A549 (cell line): ENCODE results near the gene MMP3. TPM values are rescaled to one million over a fixed set of nuclear protein-coding genes. Genes with fewer than 3 reads are reported as not detected.

Experiments
- ATAC-seq, 2 experiments: fragments of 200-7000 bp in 1 of 2; fragments of >200 bp in 1 of 2; cut with Nextera tagmentation in 1 of 2; cut with Tn5 transposase in 1 of 2; 3 replicates each; pipeline versions ENCODE4 v1.8.0 to v1.9.1; 2018 to 2020; ENCODE audit warnings: mild to moderate bottlenecking in 1 of 2, moderate library complexity in 1 of 2
- CTCF ChIA-PET: fragments of 300-600 bp; sonication (Branson Sonifier 250); formaldehyde crosslinking; extraction: SDS; loops from one replicate; lab custom pipeline; 2021; ENCODE audit warnings: antibody characterized with exemption, inconsistent platforms; lab: Yijun Ruan, JAX
- POLR2A ChIA-PET: fragments of 350-600 bp; formaldehyde crosslinking; extraction: SDS; loops from one replicate; lab custom pipeline; 2021; ENCODE audit warnings: antibody characterized with exemption, inconsistent platforms; lab: Yijun Ruan, JAX
- DNase-seq, 2 experiments: peaks; one replicate each; pipeline versions ENCODE4 v3.0.0 to v3.0.0-alpha.2; 2011 to 2016; ENCODE audit warnings: low read depth in 1 of 2, low spot score in 1 of 2
- FAIRE-seq: peaks from 2 replicates; lab custom pipeline; 2011; peaks lifted over from hg19 to GRCh38; lab: Jason Lieb, UNC
- H3K27ac ChIP-seq, 2 experiments: fragments of >200 bp; sonication (Bioruptor Twin); formaldehyde crosslinking; 3 replicates each; pipeline ENCODE4 v1.5.1; 2016 to 2017
- H3K4me1 ChIP-seq: fragments of >200 bp; sonication (Bioruptor Twin); formaldehyde crosslinking; 3 replicates; pipeline ENCODE4 v1.6.1; 2016
- H3K4me2 ChIP-seq: fragments of >200 bp; sonication (Bioruptor Twin); formaldehyde crosslinking; 3 replicates; pipeline ENCODE4 v1.6.1; 2016
- H3K4me3 ChIP-seq: fragments of >200 bp; sonication (Bioruptor Twin); formaldehyde crosslinking; 3 replicates; pipeline ENCODE4 v1.5.1; 2016
- H3K9me3 ChIP-seq: fragments of >200 bp; sonication (Bioruptor Twin); formaldehyde crosslinking; 3 replicates; pipeline ENCODE4 v1.6.1; 2016
- ATOH8 ChIP-seq: fragments of 250-450 bp; sonication (Bioruptor Pico); IDR thresholded peaks from 2 replicates; pipeline ENCODE4 v1.5.0; 2020; ENCODE audit warnings: low read depth, mild to moderate bottlenecking, moderate library complexity
- CBX2 ChIP-seq: fragments of 200-600 bp; sonication (generic); IDR thresholded peaks from 2 replicates; pipeline ENCODE4 v1.6.1; 2016; ENCODE audit warnings: low read depth, mild to moderate bottlenecking, borderline replicate concordance
- CEBPB ChIP-seq, 2 experiments: fragments of >200 bp in 1 of 2; sonication (Bioruptor Twin) in 1 of 2; formaldehyde crosslinking in 1 of 2; IDR thresholded peaks; 2 replicates each; pipeline ENCODE4 v1.6.1; 2012 to 2016
- ELK1 ChIP-seq: fragments of 150-350 bp; IDR thresholded peaks from 2 replicates; pipeline ENCODE4 v1.6.1; 2014; ENCODE audit warnings: low read depth, mild to moderate bottlenecking, low read length
- EP300 ChIP-seq, 2 experiments: fragments of >200 bp; sonication (Bioruptor Twin); formaldehyde crosslinking; IDR thresholded peaks; 2 replicates in 1 of 2; 3 replicates in 1 of 2; pipeline ENCODE4 v1.6.1; 2016 to 2017
- HMGXB4 ChIP-seq: fragments of 250-450 bp; sonication (Bioruptor Pico); IDR thresholded peaks from 2 replicates; pipeline ENCODE4 v1.5.0; 2021; ENCODE audit warnings: mild to moderate bottlenecking, moderate library complexity, borderline replicate concordance
- HOXB5 ChIP-seq: fragments of 250-450 bp; sonication (Bioruptor Pico); IDR thresholded peaks from 2 replicates; pipeline ENCODE4 v1.5.0; 2020; ENCODE audit warnings: mild to moderate bottlenecking, moderate library complexity
- KDM5A ChIP-seq: fragments of 200-600 bp; sonication (generic); IDR thresholded peaks from 2 replicates; pipeline ENCODE4 v1.6.1; 2016; ENCODE audit warnings: antibody characterized with exemption, mild to moderate bottlenecking
- MAX ChIP-seq: IDR thresholded peaks from 2 replicates; pipeline ENCODE4 v1.6.1; 2012
- NFE2L2 ChIP-seq: fragments of 150-350 bp; conservative IDR thresholded peaks from 2 replicates; pipeline ENCODE4 v1.6.1; 2014; ENCODE audit warnings: low read length
- PBX3 ChIP-seq: IDR thresholded peaks from 2 replicates; pipeline ENCODE4 v1.6.1; 2012
- PHF8 ChIP-seq: fragments of 200-600 bp; sonication (generic); IDR thresholded peaks from 2 replicates; pipeline ENCODE4 v1.6.1; 2016; ENCODE audit warnings: low read depth, mild to moderate bottlenecking, antibody characterized with exemption, moderate library complexity, borderline replicate concordance
- RAD21 ChIP-seq, 2 experiments: fragments of >200 bp in 1 of 2; sonication (Bioruptor Twin) in 1 of 2; formaldehyde crosslinking in 1 of 2; IDR thresholded peaks in 1 of 2; conservative IDR thresholded peaks in 1 of 2; 2 replicates in 1 of 2; 3 replicates in 1 of 2; pipeline ENCODE4 v1.6.1; 2012 to 2018; ENCODE audit warnings: inconsistent platforms in 1 of 2
- RCOR1 ChIP-seq: fragments of 150-350 bp; IDR thresholded peaks from 2 replicates; pipeline ENCODE4 v1.6.1; 2014; ENCODE audit warnings: antibody characterized with exemption, low read length, low read depth
- REST ChIP-seq: fragments of 200-600 bp; sonication (generic); IDR thresholded peaks from 2 replicates; pipeline ENCODE4 v1.6.1; 2016; ENCODE audit warnings: antibody characterized with exemption, mild to moderate bottlenecking, moderate library complexity
- SREBF2 ChIP-seq: fragments of 450-650 bp; IDR thresholded peaks from 2 replicates; pipeline ENCODE4 v1.6.1; 2014; ENCODE audit warnings: mild to moderate bottlenecking, moderate library complexity
- ZFP36 ChIP-seq: fragments of 450-650 bp; IDR thresholded peaks from 2 replicates; pipeline ENCODE4 v1.6.1; 2014; ENCODE audit warnings: borderline replicate concordance; ENCODE audit not compliant: partially characterized antibody
- WGBS: methylation state at CpG from one replicate; pipeline ENCODE4 v1.1.6; 2017; ENCODE audit errors: missing lambda C conversion rate; 5-methylcytosine and 5-hydroxymethylcytosine counted together
- polyA plus RNA-seq, 4 experiments: library from polyadenylated mRNA; depleted of rRNA in 3 of 4; stranded (reverse); fragments of >200 nt; fragmentation: RNase III in 1 of 4; extraction: RNeasy Plus Mini Kit Qiagen cat#74134 plus additional on column Dnase treatment in 1 of 4; gene quantifications; 2 replicates in 3 of 4; 3 replicates in 1 of 4; pipeline ENCODE4 v1.2.3, GENCODE V29; 2011 to 2017

MMP3 gene
- polyA plus RNA-seq, 2 of the 4 experiments (the other 2 are of a cell fraction) = not detected

- no peak for ATAC-seq
- Histone ChIP-seq H3K4me3 (no peak overlapping the region), H3K4me2 (no peak overlapping the region), H3K9me3 (no peaks in the 10 kb centered on the region), H3K27ac (no peak overlapping the region)
- no peak for DNase-seq
- no peak for FAIRE-seq
- ChIA-PET CTCF (no interaction called here), POLR2A (no interaction called here)
- TF ChIP-seq MAX (no peak), RAD21 (conservative IDR thresholded peaks at IDR 0.05 in 1 of 2, IDR thresholded peaks at IDR 0.05 in 1 of 2) (no peak), NFE2L2 (no peak), REST (no peak), SREBF2 (no peak), PHF8 (no peak), CEBPB (IDR thresholded peaks at IDR 0.05) (no peak), PBX3 (no peak), ZFP36 (no peak), EP300 (IDR thresholded peaks at IDR 0.05) (no peak)
- TF ChIP-seq, all 56 proteins: peak for 0
- 0 out of 3 replicates have a peak, but pooled peaks cover 4% of the 10 kb centered on the region for H3K4me1 ChIP-seq
- 72% methylated on average over 2 of the region's 2 CpGs for WGBS
Observed at GRCh38 chr11:102853956-102854355, 10.5 kb upstream of the MMP3 start.

GRCh38 chr11:102853055-102853454, 9.6 kb upstream of the MMP3 start:
- 41% methylated on average over 3 of the region's 3 CpGs for WGBS
- Histone ChIP-seq H3K4me2 (no peak overlapping the region), H3K4me3 (no peak overlapping the region), H3K27ac (no peak overlapping the region), H3K9me3 (no peaks in the 10 kb centered on the region), H3K4me1 (0 out of 3 replicates have a peak, but pooled peaks cover 4% of the 10 kb centered on the region)
- no peak for DNase-seq
- no peak for FAIRE-seq
- ChIA-PET CTCF (no interaction called here), POLR2A (no interaction called here)
- no peak for ATAC-seq
- TF ChIP-seq HMGXB4 (CRISPR knock-in tag) (no peak), KDM5A (no peak), ELK1 (no peak), CEBPB (IDR thresholded peaks at IDR 0.05) (no peak), PBX3 (no peak), RCOR1 (no peak), CBX2 (no peak), HOXB5 (CRISPR knock-in tag) (no peak), ATOH8 (CRISPR knock-in tag) (no peak)
- TF ChIP-seq, all 56 proteins: peak for 0
